Measurements from ENCODE around the gene ARMS2.

- TF ChIP-seq, protein P1, sequence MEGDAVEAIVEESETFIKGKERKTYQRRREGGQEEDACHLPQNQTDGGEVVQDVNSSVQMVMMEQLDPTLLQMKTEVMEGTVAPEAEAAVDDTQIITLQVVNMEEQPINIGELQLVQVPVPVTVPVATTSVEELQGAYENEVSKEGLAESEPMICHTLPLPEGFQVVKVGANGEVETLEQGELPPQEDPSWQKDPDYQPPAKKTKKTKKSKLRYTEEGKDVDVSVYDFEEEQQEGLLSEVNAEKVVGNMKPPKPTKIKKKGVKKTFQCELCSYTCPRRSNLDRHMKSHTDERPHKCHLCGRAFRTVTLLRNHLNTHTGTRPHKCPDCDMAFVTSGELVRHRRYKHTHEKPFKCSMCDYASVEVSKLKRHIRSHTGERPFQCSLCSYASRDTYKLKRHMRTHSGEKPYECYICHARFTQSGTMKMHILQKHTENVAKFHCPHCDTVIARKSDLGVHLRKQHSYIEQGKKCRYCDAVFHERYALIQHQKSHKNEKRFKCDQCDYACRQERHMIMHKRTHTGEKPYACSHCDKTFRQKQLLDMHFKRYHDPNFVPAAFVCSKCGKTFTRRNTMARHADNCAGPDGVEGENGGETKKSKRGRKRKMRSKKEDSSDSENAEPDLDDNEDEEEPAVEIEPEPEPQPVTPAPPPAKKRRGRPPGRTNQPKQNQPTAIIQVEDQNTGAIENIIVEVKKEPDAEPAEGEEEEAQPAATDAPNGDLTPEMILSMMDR (IDR thresholded peaks at IDR 0.05; ENCODE audit: poor library complexity), result no peak
- TF ChIP-seq EZH2 (IDR thresholded peaks at IDR 0.05; ENCODE audit: borderline replicate concordance), result no peak
Observed at GRCh38 chr10:122421742-122422141, 32.7 kb upstream of the ARMS2 start.

All from hepatocyte (in vitro differentiated cells).